Keratinocyte (primary cell): ENCODE measurements around the gene NECTIN2. TPM values are rescaled to one million over a fixed set of nuclear protein-coding genes. Genes with fewer than 3 reads are reported as not detected.
A peak's percentile ranks its signal among the peaks of the same experiment; 100 is the strongest.

ENCODE experiments used
- DNase-seq: peaks from one replicate; pipeline ENCODE4 v3.0.0-alpha.2; 2011; ENCODE audit warnings: low read depth, missing footprints, low spot score
- FAIRE-seq: peaks from 2 replicates; lab custom pipeline; 2011; peaks lifted over from hg19 to GRCh38; lab: Jason Lieb, UNC
- H2AFZ ChIP-seq: 2 replicates; pipeline ENCODE4 v1.6.0; 2012; ENCODE audit warnings: low read length, control low read depth, inconsistent platforms; ENCODE audit not compliant: control insufficient read depth
- H3K27ac ChIP-seq: 2 replicates; pipeline ENCODE4 v1.5.1; 2011; ENCODE audit warnings: low read length; ENCODE audit not compliant: control insufficient read depth, insufficient read depth
- H3K27me3 ChIP-seq: 3 replicates; pipeline ENCODE4 v1.6.0; 2011; ENCODE audit warnings: low read length; ENCODE audit not compliant: control insufficient read depth, insufficient read depth; ENCODE audit errors: extremely low read depth
- H3K36me3 ChIP-seq, 2 experiments: 2 replicates in 1 of 2; 3 replicates in 1 of 2; pipeline ENCODE4 v1.5.1; 2011; ENCODE audit warnings: low read length in 2 of 2, mild to moderate bottlenecking in 1 of 2; ENCODE audit not compliant: control insufficient read depth in 2 of 2, insufficient read depth in 2 of 2; ENCODE audit errors: extremely low read depth in 1 of 2
- H3K4me1 ChIP-seq: 3 replicates; pipeline ENCODE4 v1.5.1; 2011; ENCODE audit warnings: low read length; ENCODE audit not compliant: control insufficient read depth, insufficient read depth; ENCODE audit errors: extremely low read depth
- H3K4me2 ChIP-seq: 3 replicates; pipeline ENCODE4 v1.6.0; 2011; ENCODE audit warnings: low read depth, low read length; ENCODE audit not compliant: control insufficient read depth, insufficient read depth; ENCODE audit errors: extremely low read depth
- H3K4me3 ChIP-seq, 3 experiments: fragments of 200-600 bp in 1 of 3; sonication (generic) in 1 of 3; 2 replicates in 2 of 3; 3 replicates in 1 of 3; pipeline ENCODE4 v1.5.1; 2011 to 2016; ENCODE audit warnings: low read length in 3 of 3, mild to moderate bottlenecking in 3 of 3, control low read depth in 2 of 3, inconsistent platforms in 1 of 3, low read depth in 1 of 3, mixed read lengths in 1 of 3, mixed run types in 1 of 3, moderate library complexity in 1 of 3; ENCODE audit not compliant: control insufficient read depth in 2 of 3, insufficient read depth in 2 of 3; ENCODE audit errors: extremely low read depth in 1 of 3
- H3K79me2 ChIP-seq: 2 replicates; pipeline ENCODE4 v1.6.0; 2012; ENCODE audit warnings: low read length; ENCODE audit not compliant: control insufficient read depth, insufficient read depth
- H3K9ac ChIP-seq: 3 replicates; pipeline ENCODE4 v1.6.0; 2011; ENCODE audit warnings: low read length; ENCODE audit not compliant: control insufficient read depth, insufficient read depth; ENCODE audit errors: extremely low read depth
- H3K9me1 ChIP-seq: 3 replicates; pipeline ENCODE4 v1.6.0; 2011; ENCODE audit warnings: low read length; ENCODE audit not compliant: control insufficient read depth, insufficient read depth; ENCODE audit errors: extremely low read depth
- H3K9me3 ChIP-seq: 2 replicates; pipeline ENCODE4 v1.5.1; 2012; ENCODE audit warnings: low read depth, low read length; ENCODE audit not compliant: control insufficient read depth
- H4K20me1 ChIP-seq: 3 replicates; pipeline ENCODE4 v1.6.0; 2011; ENCODE audit warnings: low read length; ENCODE audit not compliant: control insufficient read depth, insufficient read depth; ENCODE audit errors: extremely low read depth
- EZH2 ChIP-seq: IDR thresholded peaks from one replicate; pipeline ENCODE4 v1.6.1; 2012; ENCODE audit warnings: inconsistent platforms, mild to moderate bottlenecking, low read length, moderate library complexity
- dilution Hi-C: fragments of 300-500 bp; cut with MboI; formaldehyde crosslinking; loops from one replicate; pipeline ENCODE4 v1.7.0; 2020; ENCODE audit warnings: low sequenced_read_pairs; ENCODE audit not compliant: extremely low pct_ligation_motif_present
- polyA plus RNA-seq, 5 experiments: library from polyadenylated mRNA; depleted of rRNA in 3 of 5; stranded (reverse) in 3 of 5; stranded (forward) in 1 of 5; unstranded in 1 of 5; fragments of >200 nt; gene quantifications; 1 replicate in 1 of 5; 2 replicates in 3 of 5; 3 replicates in 1 of 5; pipeline versions ENCODE4 v1.2.1 to v1.2.3, GENCODE V29; 2011 to 2012; ENCODE audit warnings: missing spikeins in 2 of 5, low read depth in 1 of 5, low replicate concordance in 1 of 5
- TF ChIP-seq, protein P1 (sequence below), 3 experiments: IDR thresholded peaks in 1 of 3; conservative IDR thresholded peaks in 1 of 3; optimal IDR thresholded peaks in 1 of 3; 2 replicates in 2 of 3; 3 replicates in 1 of 3; pipeline versions ENCODE3 to v1.5.1; 2011; ENCODE audit warnings: low read length in 3 of 3, mild to moderate bottlenecking in 3 of 3, moderate library complexity in 2 of 3, control low read depth in 1 of 3, inconsistent platforms in 1 of 3; ENCODE audit not compliant: insufficient read depth in 2 of 3; ENCODE audit errors: extremely low read depth in 1 of 3

NECTIN2 gene
- polyA plus RNA-seq, 1 donor (not counting 4 experiments of a cell fraction or from before 2014, with no cell fraction given) = 26.8 TPM

DNA sequence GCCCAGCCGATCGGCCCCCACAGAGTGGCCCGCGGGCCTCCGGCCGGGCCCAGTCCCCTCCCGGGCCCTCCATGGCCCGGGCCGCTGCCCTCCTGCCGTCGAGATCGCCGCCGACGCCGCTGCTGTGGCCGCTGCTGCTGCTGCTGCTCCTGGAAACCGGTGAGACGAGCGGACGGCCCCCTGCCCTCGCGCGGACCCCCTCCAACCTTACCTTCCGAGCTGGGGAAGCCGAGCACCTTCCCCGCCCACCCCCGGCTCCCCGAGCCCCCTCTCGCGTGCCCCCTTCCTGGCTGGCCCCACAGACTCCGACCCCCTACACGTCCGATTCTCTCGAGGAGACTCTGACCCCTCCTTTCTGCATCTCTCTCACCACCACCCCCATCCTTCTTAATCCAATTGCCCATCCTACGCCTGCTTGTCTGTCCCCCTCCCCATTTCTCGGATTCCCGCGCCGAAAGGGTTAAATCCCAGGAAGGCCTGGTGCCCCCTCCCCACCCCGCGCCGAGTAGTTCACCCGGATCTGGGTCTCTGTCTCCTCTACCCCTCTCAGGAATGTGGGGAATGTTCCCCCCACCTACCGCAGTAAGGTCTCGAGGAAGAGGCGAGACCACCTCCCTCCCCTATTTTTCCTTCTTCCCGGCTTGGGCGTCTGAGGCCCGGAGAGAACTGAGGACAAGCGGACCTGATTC is 502 bp downstream of the NECTIN2 start:
- Histone ChIP-seq H3K9me3 (no peaks in the 10 kb centered on the region), H3K27me3 (no peaks in the 10 kb centered on the region), H4K20me1 (peaks cover 7% of the 10 kb centered on the region), H3K4me3 (peak overlapping the region; percentile 83 to 95 (median 88)), H3K36me3 (peaks cover 0 to 3% of the 10 kb centered on the region in 2 experiments), H3K9me1 (no peaks in the 10 kb centered on the region), H2AFZ (peak overlapping the region; percentile 15), H3K9ac (peak overlapping the region; percentile 93), H3K79me2 (peaks cover 31% of the 10 kb centered on the region), H3K27ac (peak overlapping the region; percentile 72), H3K4me1 (peaks cover 14% of the 10 kb centered on the region), H3K4me2 (peak overlapping the region; percentile 89)
- no peak for TF ChIP-seq EZH2
- TF ChIP-seq, protein P1, sequence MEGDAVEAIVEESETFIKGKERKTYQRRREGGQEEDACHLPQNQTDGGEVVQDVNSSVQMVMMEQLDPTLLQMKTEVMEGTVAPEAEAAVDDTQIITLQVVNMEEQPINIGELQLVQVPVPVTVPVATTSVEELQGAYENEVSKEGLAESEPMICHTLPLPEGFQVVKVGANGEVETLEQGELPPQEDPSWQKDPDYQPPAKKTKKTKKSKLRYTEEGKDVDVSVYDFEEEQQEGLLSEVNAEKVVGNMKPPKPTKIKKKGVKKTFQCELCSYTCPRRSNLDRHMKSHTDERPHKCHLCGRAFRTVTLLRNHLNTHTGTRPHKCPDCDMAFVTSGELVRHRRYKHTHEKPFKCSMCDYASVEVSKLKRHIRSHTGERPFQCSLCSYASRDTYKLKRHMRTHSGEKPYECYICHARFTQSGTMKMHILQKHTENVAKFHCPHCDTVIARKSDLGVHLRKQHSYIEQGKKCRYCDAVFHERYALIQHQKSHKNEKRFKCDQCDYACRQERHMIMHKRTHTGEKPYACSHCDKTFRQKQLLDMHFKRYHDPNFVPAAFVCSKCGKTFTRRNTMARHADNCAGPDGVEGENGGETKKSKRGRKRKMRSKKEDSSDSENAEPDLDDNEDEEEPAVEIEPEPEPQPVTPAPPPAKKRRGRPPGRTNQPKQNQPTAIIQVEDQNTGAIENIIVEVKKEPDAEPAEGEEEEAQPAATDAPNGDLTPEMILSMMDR (optimal IDR thresholded peaks at IDR 0.05 in 1 of 3, IDR thresholded peaks at IDR 0.05 in 1 of 3, conservative IDR thresholded peaks at IDR 0.05 in 1 of 3; ENCODE audit: extremely low read depth in 1 of 3, insufficient read depth in 2 of 3, low read length in 3 of 3) = no peak
- DNase-seq (no peak), FAIRE-seq (no peak)
- dilution Hi-C loops = no loop called here

DNA sequence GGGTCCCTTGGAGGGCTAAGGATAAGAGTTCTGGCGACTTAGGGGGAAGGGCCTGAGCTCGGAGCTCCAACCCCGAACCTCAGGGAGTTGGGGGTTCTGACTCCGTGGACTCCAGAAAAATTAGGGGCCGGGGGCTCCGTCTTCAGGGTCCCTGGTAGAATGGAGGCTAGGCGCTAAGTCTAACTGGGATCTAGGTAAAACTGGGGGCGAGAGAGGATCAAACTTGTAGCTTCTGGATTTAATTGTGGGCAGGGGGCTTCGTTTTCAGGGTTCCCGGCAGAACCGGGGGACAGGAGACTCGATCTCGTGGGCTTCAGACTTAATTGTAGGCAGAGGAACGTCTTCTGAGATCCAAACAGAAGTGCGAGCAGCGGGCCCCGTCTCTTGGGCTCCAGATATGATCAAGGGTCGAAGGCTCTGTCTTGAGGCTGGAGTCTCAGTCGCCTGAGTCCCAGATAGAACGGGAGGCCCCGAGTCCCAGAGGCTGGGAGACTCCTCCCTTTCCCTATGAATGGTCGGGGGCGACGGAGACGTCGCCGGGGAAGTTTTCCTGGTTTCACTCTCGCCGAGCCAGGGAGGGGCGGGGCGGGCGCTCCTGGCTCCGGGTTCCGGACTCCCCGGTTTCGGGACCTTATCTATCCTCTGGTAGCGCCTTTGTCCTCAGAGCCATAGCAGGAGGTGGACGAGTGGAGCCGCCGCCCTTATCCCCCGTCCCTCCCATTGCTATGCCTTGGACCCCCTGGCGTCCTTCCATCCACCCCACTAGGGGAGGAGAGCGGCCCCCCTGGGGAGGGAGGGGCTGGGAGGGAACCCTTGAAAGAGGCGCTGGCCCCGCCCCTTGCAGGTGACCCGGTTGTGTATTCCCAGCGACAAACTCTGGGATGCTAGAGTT is 1.3 kb downstream of the NECTIN2 start:
- Histone ChIP-seq H3K9ac (peak overlapping the region; percentile 93), H4K20me1 (peaks cover 7% of the 10 kb centered on the region), H3K36me3 (peaks cover 0 to 3% of the 10 kb centered on the region in 2 experiments), H3K9me3 (no peaks in the 10 kb centered on the region), H3K79me2 (peaks cover 34% of the 10 kb centered on the region), H3K4me2 (peak overlapping the region; percentile 89), H3K4me1 (peaks cover 14% of the 10 kb centered on the region), H2AFZ (peak overlapping the region; percentile 30), H3K27me3 (no peaks in the 10 kb centered on the region), H3K4me3 (peak overlapping the region; percentile 83 to 95 (median 88)), H3K27ac (peak overlapping the region; percentile 71), H3K9me1 (no peaks in the 10 kb centered on the region)
- FAIRE-seq = peak; percentile 9
- no peak for DNase-seq
- TF ChIP-seq, protein P1 (optimal IDR thresholded peaks at IDR 0.05 in 1 of 3, IDR thresholded peaks at IDR 0.05 in 1 of 3, conservative IDR thresholded peaks at IDR 0.05 in 1 of 3; ENCODE audit: extremely low read depth in 1 of 3, insufficient read depth in 2 of 3, low read length in 3 of 3) = no peak
- TF ChIP-seq EZH2 = no peak
- dilution Hi-C loops = no loop called here
